ENCODE data around the gene TMEM132A. TPM values are rescaled to one million over a fixed set of nuclear protein-coding genes. Genes with fewer than 3 reads are reported as not detected.

The TMEM132A gene
- total and polyA plus RNA-seq, 2 of the 13 experiments (the other 11 are each of a cell fraction or from before 2014, with no cell fraction given), result 11.1 to 32.9 TPM

DNA sequence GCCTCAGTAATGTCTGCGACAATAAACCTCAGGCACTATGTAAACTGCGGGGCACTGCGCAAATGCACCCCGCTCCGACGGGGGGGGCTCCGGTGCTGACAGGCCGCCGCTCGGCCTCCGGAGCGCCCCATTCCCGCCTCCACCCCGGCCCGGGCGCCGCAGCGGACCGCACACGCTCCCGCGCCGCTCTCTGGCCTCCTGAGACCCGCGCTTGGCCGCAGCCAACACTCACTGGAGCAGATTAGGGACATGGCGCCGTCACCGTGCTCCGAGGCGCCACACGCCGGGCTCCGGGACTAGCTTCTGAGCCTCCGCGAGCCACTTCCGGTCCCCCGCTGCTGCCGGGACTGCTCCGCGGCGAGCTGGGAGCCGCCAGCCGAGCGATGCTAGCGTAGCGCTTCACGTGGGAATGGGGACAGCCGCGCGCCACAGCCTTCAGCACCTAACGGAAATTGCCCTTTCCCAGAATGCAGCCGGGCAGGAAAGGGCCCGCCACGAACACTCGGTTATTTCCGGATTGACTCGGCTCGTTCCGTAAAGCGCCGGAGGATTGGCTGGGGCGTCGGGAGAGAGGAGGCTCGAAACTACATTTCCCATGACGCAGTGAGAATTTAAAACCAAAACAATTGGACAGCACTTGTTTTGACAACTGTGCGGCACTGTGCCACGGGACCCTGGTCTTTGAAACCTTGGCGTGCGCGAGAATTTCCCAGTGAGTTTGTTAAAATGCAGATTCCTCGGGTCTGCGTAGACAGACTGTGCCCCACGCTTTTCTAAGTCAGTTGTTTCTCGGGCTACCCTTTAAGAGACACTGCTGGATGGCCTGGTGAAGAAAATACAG, 17.9 kb upstream of the TMEM132A start, which contains the start of gene PRPF19 (continued):
- TF ChIP-seq ZBTB40 (IDR thresholded peaks at IDR 0.05), result no peak
- TF ChIP-seq ZBTB40 (CRISPR knock-in tag; IDR thresholded peaks at IDR 0.05), result peak; percentile 80; the same call in 1 of the 2 replicates
- TF ChIP-seq NFKB2 (CRISPR knock-in tag; IDR thresholded peaks at IDR 0.05; ENCODE audit: borderline replicate concordance), result peak; percentile 64; the same call in 1 of the 2 replicates
- peak; percentile 35; the same call in 1 of the 2 replicates for TF ChIP-seq KAT7 (CRISPR knock-in tag; IDR thresholded peaks at IDR 0.05; ENCODE audit: borderline replicate concordance)
- TF ChIP-seq, protein P1, sequence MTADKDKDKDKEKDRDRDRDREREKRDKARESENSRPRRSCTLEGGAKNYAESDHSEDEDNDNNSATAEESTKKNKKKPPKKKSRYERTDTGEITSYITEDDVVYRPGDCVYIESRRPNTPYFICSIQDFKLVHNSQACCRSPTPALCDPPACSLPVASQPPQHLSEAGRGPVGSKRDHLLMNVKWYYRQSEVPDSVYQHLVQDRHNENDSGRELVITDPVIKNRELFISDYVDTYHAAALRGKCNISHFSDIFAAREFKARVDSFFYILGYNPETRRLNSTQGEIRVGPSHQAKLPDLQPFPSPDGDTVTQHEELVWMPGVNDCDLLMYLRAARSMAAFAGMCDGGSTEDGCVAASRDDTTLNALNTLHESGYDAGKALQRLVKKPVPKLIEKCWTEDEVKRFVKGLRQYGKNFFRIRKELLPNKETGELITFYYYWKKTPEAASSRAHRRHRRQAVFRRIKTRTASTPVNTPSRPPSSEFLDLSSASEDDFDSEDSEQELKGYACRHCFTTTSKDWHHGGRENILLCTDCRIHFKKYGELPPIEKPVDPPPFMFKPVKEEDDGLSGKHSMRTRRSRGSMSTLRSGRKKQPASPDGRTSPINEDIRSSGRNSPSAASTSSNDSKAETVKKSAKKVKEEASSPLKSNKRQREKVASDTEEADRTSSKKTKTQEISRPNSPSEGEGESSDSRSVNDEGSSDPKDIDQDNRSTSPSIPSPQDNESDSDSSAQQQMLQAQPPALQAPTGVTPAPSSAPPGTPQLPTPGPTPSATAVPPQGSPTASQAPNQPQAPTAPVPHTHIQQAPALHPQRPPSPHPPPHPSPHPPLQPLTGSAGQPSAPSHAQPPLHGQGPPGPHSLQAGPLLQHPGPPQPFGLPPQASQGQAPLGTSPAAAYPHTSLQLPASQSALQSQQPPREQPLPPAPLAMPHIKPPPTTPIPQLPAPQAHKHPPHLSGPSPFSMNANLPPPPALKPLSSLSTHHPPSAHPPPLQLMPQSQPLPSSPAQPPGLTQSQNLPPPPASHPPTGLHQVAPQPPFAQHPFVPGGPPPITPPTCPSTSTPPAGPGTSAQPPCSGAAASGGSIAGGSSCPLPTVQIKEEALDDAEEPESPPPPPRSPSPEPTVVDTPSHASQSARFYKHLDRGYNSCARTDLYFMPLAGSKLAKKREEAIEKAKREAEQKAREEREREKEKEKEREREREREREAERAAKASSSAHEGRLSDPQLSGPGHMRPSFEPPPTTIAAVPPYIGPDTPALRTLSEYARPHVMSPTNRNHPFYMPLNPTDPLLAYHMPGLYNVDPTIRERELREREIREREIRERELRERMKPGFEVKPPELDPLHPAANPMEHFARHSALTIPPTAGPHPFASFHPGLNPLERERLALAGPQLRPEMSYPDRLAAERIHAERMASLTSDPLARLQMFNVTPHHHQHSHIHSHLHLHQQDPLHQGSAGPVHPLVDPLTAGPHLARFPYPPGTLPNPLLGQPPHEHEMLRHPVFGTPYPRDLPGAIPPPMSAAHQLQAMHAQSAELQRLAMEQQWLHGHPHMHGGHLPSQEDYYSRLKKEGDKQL (CRISPR knock-in tag; IDR thresholded peaks at IDR 0.05; ENCODE audit: low read depth), result peak; percentile 37; the same call in 1 of the 2 replicates
- TF ChIP-seq ZNF235 (CRISPR knock-in tag; IDR thresholded peaks at IDR 0.05; ENCODE audit: borderline replicate concordance), result no peak
- peak; percentile 86; the same call in 1 of the 2 replicates for TF ChIP-seq ZNF430 (CRISPR knock-in tag; IDR thresholded peaks at IDR 0.05)
- no peak for TF ChIP-seq NONO (IDR thresholded peaks at IDR 0.05)
- TF ChIP-seq NONO (CRISPR knock-in tag; conservative IDR thresholded peaks at IDR 0.05), result peak; percentile 84
- TF ChIP-seq PHB2 (IDR thresholded peaks at IDR 0.05; ENCODE audit: partially characterized antibody), result no peak
- TF ChIP-seq MIXL1 (CRISPR knock-in tag; IDR thresholded peaks at IDR 0.05), result peak; percentile 53; the same call in 1 of the 2 replicates
- no peak for TF ChIP-seq ZNF597 (CRISPR knock-in tag; IDR thresholded peaks at IDR 0.05)
